ENCODE data around the gene APRT.
"Not testable (repeated sequence)": the region's sequence is repeated elsewhere in the genome, so short reads cannot be mapped to it uniquely, and the experiment has no call there.

APRT gene

GRCh38 chr16:88841521-88842307 lies 30.0 kb upstream of the APRT start:
- no peak for DNase-seq

- DNase-seq: no peak
Measured at GRCh38 chr16:88840600-88841215, 29.0 kb upstream of the APRT start.

- DNase-seq: no peak
Measured at GRCh38 chr16:88839745-88840599, 28.2 kb upstream of the APRT start.

- DNase-seq: no peak
Measured at GRCh38 chr16:88839026-88839529, 27.4 kb upstream of the APRT start.

GRCh38 chr16:88838566-88838965 lies 26.8 kb upstream of the APRT start:
- no peak for DNase-seq

GRCh38 chr16:88837806-88838205 lies 26.1 kb upstream of the APRT start:
- DNase-seq: no peak

- DNase-seq: no peak
Measured at GRCh38 chr16:88836791-88837190, 25.1 kb upstream of the APRT start.

DNA sequence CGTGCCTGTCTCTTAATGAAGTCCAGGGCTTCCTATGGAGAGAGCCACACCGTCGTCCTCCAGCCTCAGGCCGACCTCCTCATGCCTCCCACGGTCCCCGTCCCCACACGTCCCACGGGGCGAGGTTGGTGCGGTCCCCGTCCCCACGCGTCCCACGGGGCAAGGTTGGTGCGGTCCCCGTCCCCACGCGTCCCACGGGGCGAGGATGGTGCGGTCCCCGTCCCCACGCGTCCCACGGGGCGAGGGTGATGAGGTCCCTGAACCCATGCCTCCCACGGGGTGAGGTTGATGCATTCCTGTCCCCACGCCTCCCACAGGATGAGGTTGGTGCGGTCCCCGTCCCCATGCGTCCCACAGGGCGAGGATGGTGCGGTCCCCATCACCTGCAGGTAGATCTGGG lies 24.1 kb upstream of the APRT start:
- DNase-seq: no peak

- DNase-seq: no peak
Measured at GRCh38 chr16:88835383-88835782, 23.7 kb upstream of the APRT start.

DNA sequence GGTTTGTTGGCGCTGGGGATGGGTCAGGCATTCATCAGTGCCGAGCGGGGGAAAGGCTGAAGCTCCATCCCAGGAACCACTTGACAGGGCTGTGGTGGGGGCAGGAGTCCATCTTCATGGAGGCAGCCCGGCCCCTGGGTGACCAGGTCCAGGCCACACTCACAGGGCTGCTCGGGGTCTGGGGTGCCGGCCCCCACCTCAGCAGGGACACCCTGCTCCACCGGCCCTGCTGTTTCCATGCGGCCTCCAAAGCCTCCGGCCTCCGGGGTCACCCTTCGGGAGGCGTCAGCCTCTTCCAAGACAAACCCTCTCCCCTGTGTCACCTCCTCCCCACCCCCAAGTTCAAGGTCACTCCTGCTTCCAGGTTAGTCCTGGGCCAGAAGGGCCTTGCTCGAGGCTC lies 22.9 kb upstream of the APRT start:
- DNase-seq: no peak

GRCh38 chr16:88833086-88833485 lies 21.4 kb upstream of the APRT start:
- DNase-seq: no peak

- DNase-seq: no peak
Measured at GRCh38 chr16:88831838-88832237, 20.1 kb upstream of the APRT start.

- no peak for DNase-seq
Measured at GRCh38 chr16:88830783-88831182, 19.1 kb upstream of the APRT start.

GRCh38 chr16:88830258-88830657 lies 18.5 kb upstream of the APRT start:
- no peak for DNase-seq

DNA sequence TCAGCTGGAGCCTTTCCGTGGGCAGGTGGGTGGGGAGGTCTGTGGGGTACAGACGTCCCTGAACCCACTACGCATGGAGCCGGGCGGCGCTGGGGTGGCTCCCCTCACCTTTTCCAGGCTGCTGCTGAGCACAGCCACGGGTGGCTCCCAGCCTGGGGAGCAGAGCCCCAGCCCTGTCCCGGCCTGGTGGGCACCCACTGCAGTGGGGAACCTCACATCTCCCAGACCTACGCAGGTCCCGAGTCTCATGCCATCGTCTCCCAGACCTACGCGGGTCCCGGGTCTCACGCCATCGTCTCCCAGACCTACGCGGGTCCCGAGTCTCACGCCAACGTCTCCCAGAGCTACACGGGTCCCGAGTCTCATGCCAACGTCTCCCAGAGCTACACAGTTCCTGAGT lies 17.0 kb upstream of the APRT start:
- no peak for DNase-seq

DNA sequence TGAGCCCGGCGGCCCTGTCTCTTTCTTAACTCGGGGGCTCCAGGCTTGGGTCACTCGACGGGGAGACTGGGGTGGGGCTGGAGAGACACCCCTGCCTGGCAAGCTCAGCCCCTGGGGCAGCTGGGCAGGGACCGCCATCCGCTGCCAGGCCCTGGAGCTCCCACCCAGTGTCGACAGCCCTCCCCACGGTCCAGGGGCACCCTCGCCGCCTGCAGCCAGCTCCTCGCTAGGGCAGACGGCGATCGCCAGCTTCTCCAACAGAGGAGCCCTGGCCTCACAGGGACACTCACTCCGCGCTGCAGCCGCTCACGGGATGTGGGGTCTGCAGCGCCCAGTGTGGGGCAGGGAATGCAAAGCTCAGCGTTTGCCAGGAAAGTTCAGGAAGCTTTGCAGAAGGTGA lies 16.0 kb upstream of the APRT start:
- no peak for DNase-seq

DNA sequence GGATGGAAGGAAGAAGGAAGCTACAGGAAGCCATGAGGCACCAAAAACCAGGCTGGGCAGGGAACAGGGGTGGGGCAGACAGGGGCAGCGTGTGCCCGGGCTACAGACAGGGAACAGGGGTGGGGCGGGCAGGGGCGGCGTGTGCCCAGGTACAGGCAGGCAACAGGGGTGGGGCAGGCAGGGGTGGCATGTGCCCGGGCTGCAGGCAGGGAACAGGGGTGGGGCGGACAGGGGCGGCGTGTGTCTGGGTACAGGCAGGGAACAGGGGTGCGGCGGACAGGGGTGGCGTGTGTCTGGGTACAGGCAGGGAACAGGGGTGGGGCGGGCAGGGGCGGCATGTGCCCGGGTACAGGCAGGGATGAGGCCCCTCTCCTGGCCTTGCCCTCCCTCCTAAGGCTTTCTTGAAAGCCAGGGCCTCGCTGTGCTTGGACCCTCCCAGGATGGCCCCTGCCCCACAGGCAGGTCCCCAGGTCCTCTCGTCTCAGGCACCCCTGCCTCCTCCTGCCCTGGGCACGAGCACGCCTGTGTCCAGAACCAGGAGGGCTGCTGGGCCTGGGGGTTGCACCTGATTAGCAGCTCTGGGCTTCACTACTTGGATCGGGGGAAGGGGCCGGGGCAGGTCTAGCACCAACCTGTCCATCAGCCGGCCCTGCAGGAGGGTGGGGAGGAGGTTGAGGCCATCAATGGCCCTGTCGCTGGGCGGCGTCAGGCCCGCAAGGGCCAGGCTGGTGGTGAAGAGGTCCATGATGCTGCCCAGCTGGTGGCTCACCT lies 14.5 kb upstream of the APRT start:
- no peak for DNase-seq

- no peak for DNase-seq
Measured at GRCh38 chr16:88825146-88825545, 13.4 kb upstream of the APRT start.

DNA sequence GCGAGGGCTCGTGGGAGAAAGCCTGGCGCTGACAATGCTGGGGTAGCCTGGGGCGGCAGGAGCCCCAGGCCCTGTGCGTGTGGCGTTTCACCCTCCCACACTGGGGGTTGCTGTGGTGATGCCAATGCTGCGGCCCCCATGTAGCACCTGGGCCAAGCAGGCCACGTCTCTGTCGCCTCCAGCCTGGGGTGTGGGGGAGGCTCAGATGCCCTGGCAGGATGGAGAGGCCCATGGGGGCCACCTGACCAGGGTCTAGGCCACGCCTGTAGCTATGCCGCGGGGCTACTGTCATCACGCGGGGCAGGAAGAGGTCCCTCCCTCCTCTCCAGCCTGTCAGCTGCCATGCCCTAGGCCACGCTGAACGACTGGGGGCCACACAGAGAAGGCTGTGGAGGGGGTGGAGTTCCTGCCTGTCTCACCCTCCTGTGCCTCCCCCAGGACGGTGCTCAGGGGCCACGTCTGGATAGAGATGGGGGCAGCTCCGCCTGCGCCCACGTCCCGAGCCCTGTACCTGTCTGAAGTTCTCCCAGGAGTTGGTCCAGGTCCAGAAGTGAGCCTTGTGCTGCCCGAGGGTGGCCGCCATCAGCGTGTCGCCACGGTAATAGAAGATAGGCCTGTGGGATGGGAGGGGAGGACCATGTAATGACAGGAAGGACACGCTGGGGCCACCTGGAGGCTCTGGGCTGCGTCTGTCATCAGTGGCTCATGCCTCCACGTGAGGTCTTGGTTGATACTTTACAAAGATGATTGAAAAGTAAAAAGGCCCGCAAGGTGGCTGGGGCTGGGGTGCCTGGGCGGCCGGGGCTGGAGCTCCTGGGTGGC lies 12.7 kb upstream of the APRT start:
- DNase-seq: no peak

GRCh38 chr16:88823646-88824045 lies 11.9 kb upstream of the APRT start:
- not testable (repeated sequence) for DNase-seq

DNA sequence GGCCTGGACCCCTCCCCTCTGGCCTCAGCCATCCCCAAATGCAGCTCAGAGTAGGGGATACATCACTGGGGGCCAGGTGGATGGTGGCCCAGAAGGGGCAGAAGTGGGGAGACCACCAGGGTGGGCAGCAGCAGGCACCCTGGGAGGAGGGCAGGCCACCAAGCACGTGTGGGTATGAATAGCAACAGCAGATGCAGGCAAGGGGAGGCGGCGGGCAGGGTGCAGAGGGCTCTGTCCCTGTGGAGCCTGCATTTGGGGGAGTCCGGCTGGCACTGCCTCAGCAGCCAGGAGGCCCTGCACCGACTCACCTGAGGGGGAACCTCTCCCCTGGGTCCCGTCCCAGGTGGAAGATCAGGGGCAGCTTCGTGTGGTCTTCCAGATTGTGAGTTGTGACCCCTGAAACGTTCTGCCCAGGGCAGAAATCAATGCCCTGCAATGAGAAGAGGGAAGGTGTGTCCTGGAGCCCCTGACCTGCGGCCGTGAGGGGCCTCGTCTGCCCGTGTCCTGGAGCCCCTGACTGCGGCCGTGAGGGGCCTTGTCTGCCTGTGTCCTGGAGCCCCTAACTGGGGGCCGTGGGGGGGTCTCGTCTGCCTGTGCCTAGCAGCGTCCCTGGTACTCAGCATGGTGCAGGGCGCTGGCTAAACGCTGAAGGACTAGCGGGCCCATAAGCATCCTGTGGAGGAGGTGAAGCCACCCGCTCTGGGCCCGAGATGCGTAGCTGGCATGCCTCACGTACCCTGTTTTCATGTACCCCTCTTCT lies 10.7 kb upstream of the APRT start:
- no peak for DNase-seq
